Germinal center (tissue), 1 donor: ENCODE results near the gene HSPA5.

Experiments used
- DNase-seq: peaks from one replicate; pipeline ENCODE4 v3.0.0; 2012; ENCODE audit warnings: mixed read lengths, low spot score

The HSPA5 gene

DNA sequence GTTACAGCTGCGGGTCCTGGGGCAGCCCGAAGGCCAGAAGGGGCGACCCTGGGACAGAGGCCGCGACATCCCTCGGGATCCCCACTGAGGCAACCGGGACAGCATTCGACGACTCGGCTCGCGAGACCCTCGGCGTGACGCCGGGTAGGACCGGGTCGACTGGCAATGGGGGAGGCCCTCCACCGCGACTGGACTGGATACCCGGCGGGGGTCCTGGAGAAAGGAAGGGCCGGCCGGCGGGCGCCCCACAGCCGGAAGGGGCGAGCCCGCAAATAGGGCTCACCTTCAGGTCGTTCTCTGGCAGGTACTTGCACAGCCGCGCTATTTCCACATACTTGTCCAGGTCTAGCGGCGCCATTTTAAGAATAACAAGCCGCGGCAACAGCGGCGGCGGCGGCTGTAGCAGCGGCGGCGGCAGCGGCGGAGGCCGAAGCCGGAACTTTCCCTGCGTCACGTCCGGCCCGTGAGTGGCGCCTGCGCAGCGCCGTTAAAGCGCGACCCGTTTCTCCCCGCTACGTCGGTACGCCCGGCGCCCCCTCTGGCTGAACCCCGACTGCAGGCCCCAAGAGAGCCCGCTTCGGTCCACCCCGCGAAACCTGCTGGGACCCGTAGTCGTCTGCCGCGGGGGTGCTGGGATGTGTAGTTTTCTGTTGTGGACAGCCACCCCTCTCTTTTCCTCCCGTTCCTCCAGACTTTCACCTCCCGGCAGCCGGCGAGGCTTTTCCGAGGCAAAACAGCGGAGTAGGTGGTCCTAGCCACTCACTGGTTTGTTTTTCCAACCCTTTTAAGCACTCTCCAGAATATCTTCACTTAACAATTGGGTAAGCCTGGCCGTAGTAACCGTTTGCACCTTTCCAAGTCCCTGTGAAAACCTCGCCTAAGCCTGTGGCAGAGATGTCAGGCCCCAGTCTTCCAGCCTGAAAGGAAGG lies 51.5 kb downstream of the HSPA5 start, which contains the start of gene PPP6C:
Gene PPP6C, minus strand, starts transcription at position 443 of the 929 bp plus-strand sequence. Its CDS starts 85 bp downstream, at position 358.
- peak; percentile 97 for DNase-seq

- DNase-seq: peak; percentile 38
Observed at GRCh38 chr9:125189011-125189360, 52.2 kb downstream of the HSPA5 start.
